GM10266 (cell line): ENCODE results near the gene UNC13D.

Experiments
- DNase-seq: peaks from one replicate; pipeline ENCODE4 v3.0.0; 2012; ENCODE audit errors: extremely low spot score
- TF ChIP-seq, protein P1 (sequence below): IDR thresholded peaks from 2 replicates; pipeline ENCODE4 v1.5.1; 2012; ENCODE audit warnings: mild to moderate bottlenecking, low read depth; ENCODE audit not compliant: control insufficient read depth, insufficient read depth; ENCODE audit errors: missing control alignments

UNC13D gene

GRCh38 chr17:75824050-75824552, 20.1 kb downstream of the UNC13D start:
- TF ChIP-seq, protein P1, sequence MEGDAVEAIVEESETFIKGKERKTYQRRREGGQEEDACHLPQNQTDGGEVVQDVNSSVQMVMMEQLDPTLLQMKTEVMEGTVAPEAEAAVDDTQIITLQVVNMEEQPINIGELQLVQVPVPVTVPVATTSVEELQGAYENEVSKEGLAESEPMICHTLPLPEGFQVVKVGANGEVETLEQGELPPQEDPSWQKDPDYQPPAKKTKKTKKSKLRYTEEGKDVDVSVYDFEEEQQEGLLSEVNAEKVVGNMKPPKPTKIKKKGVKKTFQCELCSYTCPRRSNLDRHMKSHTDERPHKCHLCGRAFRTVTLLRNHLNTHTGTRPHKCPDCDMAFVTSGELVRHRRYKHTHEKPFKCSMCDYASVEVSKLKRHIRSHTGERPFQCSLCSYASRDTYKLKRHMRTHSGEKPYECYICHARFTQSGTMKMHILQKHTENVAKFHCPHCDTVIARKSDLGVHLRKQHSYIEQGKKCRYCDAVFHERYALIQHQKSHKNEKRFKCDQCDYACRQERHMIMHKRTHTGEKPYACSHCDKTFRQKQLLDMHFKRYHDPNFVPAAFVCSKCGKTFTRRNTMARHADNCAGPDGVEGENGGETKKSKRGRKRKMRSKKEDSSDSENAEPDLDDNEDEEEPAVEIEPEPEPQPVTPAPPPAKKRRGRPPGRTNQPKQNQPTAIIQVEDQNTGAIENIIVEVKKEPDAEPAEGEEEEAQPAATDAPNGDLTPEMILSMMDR = no peak
- DNase-seq = no peak

GRCh38 chr17:75823257-75824041, 20.8 kb downstream of the UNC13D start:
- TF ChIP-seq, protein P1 = no peak
- no peak for DNase-seq

DNA sequence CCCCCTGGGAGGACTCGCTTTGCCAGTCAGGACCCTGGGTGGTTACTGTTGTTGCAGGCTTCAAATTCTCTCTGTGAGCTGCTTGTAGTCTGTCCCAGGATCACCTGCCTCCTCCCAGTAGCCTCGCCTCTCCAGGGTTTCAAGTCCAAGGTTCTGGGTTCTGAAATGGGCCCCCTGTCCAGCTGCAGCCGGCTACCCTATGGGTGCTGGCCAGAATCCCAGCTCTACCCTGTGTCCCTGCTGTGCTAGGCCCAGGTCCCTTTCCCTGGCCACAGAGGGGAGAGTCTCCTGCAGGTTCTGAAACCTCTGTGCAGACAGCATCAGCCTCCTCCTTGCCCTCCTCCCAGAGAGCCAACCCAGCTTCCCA, 21.4 kb downstream of the UNC13D start:
- TF ChIP-seq, protein P1 = no peak
- DNase-seq = no peak

GRCh38 chr17:75822119-75822799, 21.9 kb downstream of the UNC13D start:
- no peak for DNase-seq
- TF ChIP-seq, protein P1 = no peak

GRCh38 chr17:75821552-75821951, 22.7 kb downstream of the UNC13D start:
- TF ChIP-seq, protein P1 = no peak
- DNase-seq = no peak

GRCh38 chr17:75820094-75821080, 23.8 kb downstream of the UNC13D start:
- DNase-seq = no peak
- TF ChIP-seq, protein P1 = no peak
